ENCODE measurements around the gene CD46.

Gene CD46

DNA sequence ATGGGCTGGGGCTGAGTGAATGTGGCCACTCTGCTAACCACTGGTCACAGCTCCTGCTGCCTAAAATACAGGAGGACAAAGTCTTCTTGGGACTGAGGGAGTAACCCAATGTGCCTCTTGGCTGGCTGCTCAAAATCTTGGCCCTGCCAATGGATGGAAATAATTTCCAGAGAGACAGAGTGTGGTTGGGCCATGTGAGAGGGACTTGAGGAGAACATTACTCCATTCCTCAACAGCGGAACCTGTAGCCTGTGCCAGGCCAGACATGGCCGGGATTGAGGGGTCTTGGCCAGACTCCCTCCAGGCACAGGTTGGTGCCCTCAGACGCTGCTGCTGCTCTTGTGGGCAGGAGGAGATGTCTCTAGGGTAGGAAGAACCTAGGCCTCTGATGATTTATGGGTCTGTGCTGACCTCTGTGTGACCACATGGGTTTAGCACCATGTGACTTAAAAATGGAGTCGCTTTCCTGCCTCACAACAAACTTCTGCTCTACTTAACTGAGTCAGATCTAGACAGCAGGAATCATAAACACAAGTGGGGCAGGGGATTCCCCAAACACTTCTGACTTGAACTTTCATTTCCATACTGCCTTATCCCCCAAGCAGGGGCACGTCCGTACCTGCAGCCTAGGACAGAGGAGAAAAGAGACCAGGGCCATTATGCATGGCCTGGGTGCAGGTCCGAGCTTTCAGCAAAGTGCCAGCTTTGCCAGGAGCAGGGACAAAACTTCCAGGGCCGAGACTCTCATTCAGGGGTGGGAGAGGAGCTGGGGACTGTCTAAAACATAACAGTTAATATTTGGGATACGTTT is 79.9 kb downstream of the CD46 start:
- no peak for DNase-seq

DNA sequence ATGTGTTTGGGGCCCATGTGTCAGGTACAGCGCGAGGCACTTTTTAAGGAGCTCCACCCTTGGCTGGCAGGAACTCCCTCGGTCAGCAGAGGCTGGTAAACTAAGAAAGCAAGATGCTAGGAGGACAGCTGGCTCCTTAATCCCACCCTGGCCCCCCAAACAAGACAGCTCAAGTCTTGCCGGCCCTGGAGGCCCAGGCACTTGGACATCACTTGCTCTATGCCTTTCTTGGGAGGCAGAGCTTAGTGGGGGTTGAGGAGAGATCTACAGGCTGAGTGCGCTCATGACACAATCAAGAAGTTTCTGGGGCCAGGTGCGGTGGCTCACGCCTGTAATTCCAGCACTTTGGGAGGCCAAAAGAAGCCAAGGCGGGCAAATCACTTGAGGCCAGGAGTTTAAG is 80.9 kb downstream of the CD46 start:
- no peak for DNase-seq

DNA sequence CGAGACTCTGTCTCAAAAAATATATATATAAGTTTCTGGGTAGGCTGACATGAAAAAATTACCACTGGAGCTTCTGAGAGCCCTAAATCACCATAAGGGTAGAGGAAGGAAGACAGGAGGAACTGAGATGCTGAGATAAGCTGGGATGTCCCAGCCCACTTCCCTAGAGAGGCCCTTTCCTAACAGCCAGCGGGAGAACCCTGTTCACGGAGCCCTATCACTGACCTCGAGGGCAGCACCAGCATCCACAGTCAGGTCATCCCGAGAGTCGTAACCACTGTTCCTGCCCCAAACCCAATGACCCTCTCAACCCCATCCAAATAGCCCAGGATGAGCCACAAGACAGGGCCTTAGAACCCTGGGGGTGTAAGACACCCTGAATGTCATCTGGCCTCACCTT is 81.5 kb downstream of the CD46 start:
- no peak for DNase-seq

DNA sequence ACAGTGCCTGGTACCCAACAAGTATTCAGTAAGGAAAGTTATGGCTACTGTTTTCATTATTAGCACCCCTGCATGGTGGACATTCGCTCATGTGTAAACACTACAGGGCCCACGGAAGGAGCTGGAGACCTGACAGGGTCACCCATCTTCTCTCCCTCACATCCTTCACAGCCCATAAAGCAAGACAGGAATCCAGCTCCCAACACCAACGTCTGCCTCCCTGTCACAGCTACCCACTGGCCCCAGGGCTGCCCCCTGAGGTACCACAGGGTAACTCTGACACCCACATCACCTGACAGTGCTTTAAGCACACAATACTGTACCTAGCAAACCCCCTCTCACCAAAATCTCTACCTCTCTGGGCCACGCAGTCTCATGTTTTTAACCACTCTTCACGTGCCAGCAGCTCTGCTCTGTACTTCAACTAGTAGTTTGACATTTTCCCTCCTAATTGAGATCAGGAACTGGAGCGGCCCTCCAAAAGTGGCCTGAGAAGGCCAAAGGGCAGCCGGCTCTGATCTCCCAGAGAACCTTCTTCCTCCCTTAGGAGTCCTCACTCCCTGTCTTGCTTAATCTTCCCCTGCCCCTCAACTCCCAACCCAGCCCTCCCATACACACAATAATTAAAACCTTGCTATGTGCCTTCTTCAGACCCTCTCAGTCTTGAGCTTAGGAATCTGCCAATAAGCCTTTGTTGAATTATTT is 82.3 kb downstream of the CD46 start:
- DNase-seq, result no peak

DNA sequence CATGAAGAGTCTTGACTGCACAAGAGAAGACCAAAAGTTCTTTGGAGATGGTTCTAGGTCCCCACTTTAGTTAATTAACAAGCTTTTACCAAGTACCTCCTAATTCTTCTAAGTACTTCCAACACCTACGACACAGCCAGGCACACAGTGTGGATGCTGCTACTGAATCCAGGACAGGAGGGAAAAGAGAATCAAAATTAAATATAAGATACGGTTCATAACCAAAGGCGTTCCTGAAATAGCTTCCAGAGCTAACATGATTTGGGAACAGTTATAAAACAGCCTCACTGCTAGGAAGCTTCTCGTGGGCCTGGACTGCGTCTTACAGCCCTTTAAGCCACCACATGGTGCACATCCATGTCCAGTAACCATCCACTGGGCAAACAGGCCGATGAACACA is 84.1 kb downstream of the CD46 start:
- no peak for DNase-seq

- DNase-seq, result no peak
These were observed 84.9 kb downstream of the CD46 start for GRCh38 chr1:207836591-207837347.

- DNase-seq, result no peak
These were observed 85.8 kb downstream of the CD46 start for GRCh38 chr1:207837673-207838072.

DNA sequence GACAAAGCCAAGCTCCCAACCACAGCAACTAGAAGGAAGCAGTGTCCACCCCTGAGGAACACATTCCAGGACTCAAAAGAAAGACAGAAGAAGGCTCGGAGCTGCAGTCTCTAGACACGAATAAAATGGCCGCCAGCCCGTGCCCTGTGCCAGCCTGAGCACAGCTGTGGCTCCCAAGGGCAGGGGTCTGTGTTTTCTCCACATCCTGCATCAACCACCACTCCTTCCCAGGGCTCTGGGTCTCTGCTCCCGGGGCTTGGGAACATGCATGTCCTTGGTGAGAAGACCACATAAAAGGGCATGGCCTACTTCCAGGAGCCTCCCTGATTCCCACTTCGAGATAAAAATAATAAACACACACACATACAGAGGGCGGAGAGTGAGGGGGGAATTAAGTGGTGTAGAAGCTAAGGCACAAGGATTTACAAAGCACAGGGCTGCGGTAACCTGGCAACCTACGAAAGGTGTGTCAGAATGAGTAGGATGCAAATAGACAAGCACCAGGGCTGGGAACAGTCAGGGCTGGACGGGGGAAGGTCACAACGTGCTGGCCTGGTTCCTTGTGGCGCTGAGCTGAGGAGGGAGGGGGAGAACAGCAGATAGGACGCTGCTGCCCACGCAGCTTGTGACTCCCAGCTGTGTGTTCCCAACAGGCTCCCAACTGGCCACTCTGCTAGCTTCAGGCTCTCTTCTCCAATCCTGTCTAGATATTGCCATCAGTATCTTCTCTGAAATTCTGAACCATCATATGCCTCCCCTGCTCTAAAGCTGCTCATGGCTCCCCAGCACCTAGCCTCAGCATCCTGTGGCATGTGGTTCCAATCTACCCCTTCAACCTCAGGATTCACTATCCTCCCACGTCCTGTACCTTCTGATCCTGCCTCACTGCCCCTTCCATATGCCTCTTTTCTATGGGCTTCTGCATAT is 86.6 kb downstream of the CD46 start:
- DNase-seq, result no peak

DNA sequence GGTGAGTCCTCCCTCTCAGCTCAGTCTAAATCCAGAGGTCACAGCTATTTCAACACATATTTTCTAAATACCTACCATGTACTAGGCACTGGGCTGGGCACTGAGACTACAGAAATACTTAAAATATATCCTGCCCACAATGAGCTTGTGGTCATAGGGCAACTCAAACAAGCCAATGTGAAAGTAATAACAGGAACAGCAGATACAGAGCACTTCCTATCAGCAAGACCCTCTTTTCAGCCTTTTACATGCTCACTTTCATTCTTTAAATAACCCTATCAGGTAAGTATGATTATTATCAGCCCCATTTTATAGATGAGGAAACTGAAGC is 87.2 kb downstream of the CD46 start:
- DNase-seq, result no peak

DNA sequence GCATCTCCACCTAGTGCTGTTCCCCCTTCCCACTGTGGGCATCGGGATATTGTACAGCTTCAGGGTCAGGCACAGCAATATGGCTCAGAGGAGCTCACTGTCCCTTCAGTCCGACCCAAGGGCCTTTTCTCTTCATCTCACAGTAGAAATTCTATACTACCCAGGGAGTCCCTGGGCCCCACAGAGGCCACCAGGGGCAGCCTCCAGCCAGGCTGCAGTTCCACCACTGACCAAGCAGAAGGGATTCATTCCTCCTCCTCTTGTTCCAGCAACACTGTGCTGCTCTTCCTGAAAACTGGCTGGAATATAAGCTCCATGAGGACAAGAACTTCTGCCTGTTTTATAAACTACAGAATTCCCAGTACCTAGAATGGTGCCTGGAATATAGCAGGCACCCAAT is 88.5 kb downstream of the CD46 start:
- no peak for DNase-seq

DNA sequence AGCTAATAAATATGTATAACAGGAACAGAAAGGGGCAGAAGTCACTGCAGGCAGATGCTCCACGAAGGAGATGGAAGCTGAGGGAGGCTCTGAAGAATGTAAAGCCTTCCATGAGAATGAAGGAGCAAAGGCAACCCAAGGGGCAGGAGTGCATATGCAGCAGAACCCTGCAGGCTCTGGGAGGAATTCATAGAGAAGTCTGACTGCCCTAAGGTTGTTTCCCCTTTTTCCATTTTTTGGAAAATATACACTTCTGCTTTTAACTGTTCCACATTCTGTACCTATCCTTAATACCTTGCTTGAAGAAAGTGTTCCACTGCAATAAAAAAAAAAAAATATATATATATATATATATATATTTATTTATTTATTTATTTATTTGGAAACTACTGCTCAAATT is 89.4 kb downstream of the CD46 start:
- DNase-seq, result no peak

GRCh38 chr1:207841901-207842300 is 90.0 kb downstream of the CD46 start:
- no peak for DNase-seq

DNA sequence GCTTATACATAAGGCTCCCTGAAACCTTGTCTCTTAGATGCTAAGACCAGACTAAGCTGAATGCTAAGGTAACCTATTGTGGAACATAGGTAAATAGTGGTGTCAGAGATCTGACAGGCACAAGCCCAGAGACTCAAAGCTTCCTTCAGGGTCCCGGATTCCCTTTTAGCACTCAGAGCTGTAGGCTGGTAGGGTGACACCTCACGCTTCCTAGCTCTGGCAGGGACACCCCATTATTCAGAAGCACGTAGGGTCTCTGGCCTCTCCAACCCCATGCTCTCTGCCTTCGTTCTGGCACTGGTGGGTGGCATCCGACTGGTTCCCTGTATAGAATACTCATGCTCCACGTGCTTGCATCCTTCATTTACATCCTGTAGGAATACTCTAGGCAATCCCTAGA is 90.7 kb downstream of the CD46 start:
- no peak for DNase-seq

- DNase-seq, result no peak
These were observed 92.5 kb downstream of the CD46 start for GRCh38 chr1:207844371-207844770.
